Measurements from ENCODE around the gene SCAND1. TPM values are rescaled to one million over a fixed set of nuclear protein-coding genes. Genes with fewer than 3 reads are reported as not detected.

Gene SCAND1
- total and polyA plus RNA-seq, 12 donors: 0.64 to 540 (median 145) TPM

DNA sequence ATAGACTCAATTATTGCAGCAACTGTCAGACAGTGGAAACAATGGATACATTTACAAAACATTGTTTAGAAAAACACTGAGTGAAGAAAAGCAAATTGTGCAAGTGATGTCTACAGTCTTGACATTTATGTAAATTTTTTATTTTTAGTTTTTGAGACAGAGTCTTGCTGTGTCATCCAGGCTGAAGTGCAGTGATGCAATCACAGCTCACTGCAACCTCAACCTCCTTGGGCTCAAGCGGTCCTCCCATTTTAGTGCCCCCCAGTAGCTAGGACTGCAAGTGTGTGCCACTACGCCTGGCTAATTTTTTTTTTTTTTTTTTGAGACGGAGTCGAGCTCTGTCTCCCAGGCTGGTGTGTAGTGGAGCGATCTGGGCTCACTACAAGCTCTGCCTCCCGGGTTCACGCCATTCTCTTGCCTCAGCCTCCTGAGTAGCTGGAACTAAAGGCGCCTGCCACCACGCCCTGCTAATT is 23.8 kb upstream of the SCAND1 start:
- Histone ChIP-seq H3K4me1 (replicated peaks in 1 of 2) (no peaks in the 10 kb centered on the region), H3K36me3 (replicated peaks in 1 of 2) (no peaks in the 10 kb centered on the region), H3K9me3 (replicated peaks in 1 of 3) (no peaks in the 10 kb centered on the region), H3K4me3 (no peak overlapping the region), H3K27ac (no peak overlapping the region), H3K27me3 (no peaks in the 10 kb centered on the region)
- WGBS, 4 donors: 78 to 87% (median 80%) methylated on average over 9 of the region's 9 CpGs
- intact Hi-C loops (cut with DNase I): no loop called here
- DNase-seq: peak in 1 of 7 donors; percentile 17
- TF ChIP-seq CTCF (IDR thresholded peaks at IDR 0.05): no peak
- TF ChIP-seq POLR2A (IDR thresholded peaks at IDR 0.05): no peak

GRCh38 chr20:35975576-35976373 is 21.5 kb upstream of the SCAND1 start:
- Histone ChIP-seq H3K9me3 (replicated peaks in 1 of 3) (no peaks in the 10 kb centered on the region), H3K27ac (no peak overlapping the region), H3K4me1 (replicated peaks in 1 of 2) (no peaks in the 10 kb centered on the region), H3K27me3 (no peaks in the 10 kb centered on the region), H3K36me3 (replicated peaks in 1 of 2) (no peaks in the 10 kb centered on the region), H3K4me3 (no peak overlapping the region)
- intact Hi-C loops (cut with DNase I): no loop called here
- TF ChIP-seq CTCF (IDR thresholded peaks at IDR 0.05) (no peak), POLR2A (IDR thresholded peaks at IDR 0.05) (no peak)
- WGBS, 4 donors: 67 to 76% (median 70%) methylated on average over 6 to 9 of the region's 9 CpGs
- DNase-seq: no peak

DNA sequence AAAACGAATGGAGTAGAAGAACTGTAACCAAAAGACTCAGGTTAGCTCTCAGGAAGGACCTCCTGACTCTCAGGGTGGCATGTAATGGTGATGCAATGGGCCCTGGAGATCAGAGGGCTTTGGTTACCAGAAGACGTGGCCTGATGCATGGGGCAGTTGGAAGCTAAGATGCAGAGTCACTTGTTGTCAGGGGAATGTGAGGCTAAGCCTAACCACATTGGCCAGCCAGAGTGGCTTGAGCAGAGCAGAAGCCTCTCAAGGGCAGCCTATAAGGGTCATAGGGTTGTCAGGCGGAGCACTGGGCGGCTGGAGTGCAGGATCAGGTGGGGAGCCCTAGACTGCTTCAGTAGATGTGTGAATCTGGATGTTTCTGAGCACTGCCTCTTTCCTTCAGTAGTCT is 20.0 kb upstream of the SCAND1 start:
- intact Hi-C loops (cut with DNase I): no loop called here
- Histone ChIP-seq H3K27me3 (no peaks in the 10 kb centered on the region), H3K36me3 (replicated peaks in 1 of 2) (no peaks in the 10 kb centered on the region), H3K4me3 (no peak overlapping the region), H3K27ac (no peak overlapping the region), H3K9me3 (replicated peaks in 1 of 3) (no peaks in the 10 kb centered on the region), H3K4me1 (replicated peaks in 1 of 2) (no peaks in the 10 kb centered on the region)
- no peak for TF ChIP-seq POLR2A (IDR thresholded peaks at IDR 0.05)
- 80 to 81% (median 81%) methylated on average over 4 of the region's 4 CpGs for WGBS, 4 donors
- no peak for DNase-seq

- Histone ChIP-seq H3K36me3 (replicated peaks in 1 of 2) (no peaks in the 10 kb centered on the region), H3K27ac (no peak overlapping the region), H3K9me3 (replicated peaks in 1 of 3) (no peaks in the 10 kb centered on the region), H3K4me3 (no peak overlapping the region), H3K27me3 (no peaks in the 10 kb centered on the region), H3K4me1 (replicated peaks in 1 of 2) (no peaks in the 10 kb centered on the region)
- intact Hi-C loops (cut with DNase I): no loop called here
- peak in 1 of 7 donors; percentile 63 for DNase-seq
- WGBS, 4 donors: 80 to 100% (median 93%) methylated on average over 4 of the region's 4 CpGs
- TF ChIP-seq CTCF (IDR thresholded peaks at IDR 0.05): no peak
- no peak for TF ChIP-seq POLR2A (IDR thresholded peaks at IDR 0.05)
These were observed 18.2 kb upstream of the SCAND1 start for GRCh38 chr20:35972462-35972861.

DNA sequence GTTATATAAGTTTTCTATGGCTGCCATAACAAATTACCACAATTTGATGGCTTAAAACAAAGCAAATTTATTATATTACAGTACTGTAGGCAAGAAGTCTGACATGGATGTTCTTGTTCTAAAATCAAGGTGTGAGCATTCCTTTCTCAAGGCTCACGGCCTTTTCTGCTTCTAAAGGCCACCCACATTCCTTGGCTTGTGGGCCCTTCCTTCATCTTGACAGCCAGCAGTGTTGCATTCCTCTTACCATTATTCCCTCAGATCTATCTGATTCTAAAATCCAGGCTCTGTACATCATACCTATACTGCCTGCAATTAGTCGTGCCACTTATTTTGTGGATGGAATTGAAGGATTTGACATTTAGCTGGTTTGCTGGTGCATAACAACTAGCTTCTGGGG is 17.7 kb upstream of the SCAND1 start:
- no peaks in the 10 kb centered on the region for H3K9me3 ChIP-seq (replicated peaks in 1 of 3)
- no peaks in the 10 kb centered on the region for H3K4me1 ChIP-seq (replicated peaks in 1 of 2)
- no peak for TF ChIP-seq POLR2A (IDR thresholded peaks at IDR 0.05)
- no peak for TF ChIP-seq CTCF (IDR thresholded peaks at IDR 0.05)
- no peak for DNase-seq
- intact Hi-C loops (cut with DNase I): no loop called here
- H3K4me3 ChIP-seq: no peak overlapping the region
- H3K27ac ChIP-seq: no peak overlapping the region
- 93 to 96% (median 94%) methylated on average over 2 of the region's 2 CpGs for WGBS, 4 donors
- H3K27me3 ChIP-seq: no peaks in the 10 kb centered on the region
- no peaks in the 10 kb centered on the region for H3K36me3 ChIP-seq (replicated peaks in 1 of 2)

All from adrenal gland (tissue), 12 donors.